ENCODE results near the gene RALGAPA2. TPM values are rescaled to one million over a fixed set of nuclear protein-coding genes. Genes with fewer than 3 reads are reported as not detected.

Gene RALGAPA2
- total RNA-seq, 4 donors from 2014 or later, result 25.9 to 48.9 (median 38.6) TPM

DNA sequence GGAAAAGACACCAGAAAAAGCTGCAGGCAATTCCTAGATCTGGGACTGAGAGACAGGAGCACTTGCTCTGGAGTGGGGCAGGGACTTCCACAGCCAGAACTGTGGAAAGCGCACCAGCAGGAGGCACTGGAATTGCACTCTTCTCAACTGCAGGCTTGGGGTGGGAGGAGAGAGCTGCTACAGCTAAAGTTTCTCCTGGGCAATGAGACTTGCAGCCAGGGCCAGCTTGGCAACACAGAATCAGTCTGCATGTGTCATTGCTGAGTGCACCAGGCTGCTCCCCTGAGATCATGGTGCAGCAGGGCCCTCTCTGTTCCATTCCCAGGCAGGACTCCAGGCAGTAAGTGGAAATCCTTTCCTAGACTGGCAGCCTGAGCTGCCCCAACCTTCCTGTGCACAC lies 198.7 kb downstream of the RALGAPA2 start:
- Histone ChIP-seq H3K27me3 (no peaks in the 10 kb centered on the region), H3K4me3 (no peak overlapping the region), H3K9me3 (no peaks in the 10 kb centered on the region), H3K36me3 (no peaks in the 10 kb centered on the region), H3K4me1 (no peaks in the 10 kb centered on the region), H3K27ac (no peak overlapping the region)
- DNase-seq, result no peak
- intact Hi-C loops (cut with DNase I; ENCODE audit: low total_unique reads), result no loop called here
- TF ChIP-seq, protein P1, sequence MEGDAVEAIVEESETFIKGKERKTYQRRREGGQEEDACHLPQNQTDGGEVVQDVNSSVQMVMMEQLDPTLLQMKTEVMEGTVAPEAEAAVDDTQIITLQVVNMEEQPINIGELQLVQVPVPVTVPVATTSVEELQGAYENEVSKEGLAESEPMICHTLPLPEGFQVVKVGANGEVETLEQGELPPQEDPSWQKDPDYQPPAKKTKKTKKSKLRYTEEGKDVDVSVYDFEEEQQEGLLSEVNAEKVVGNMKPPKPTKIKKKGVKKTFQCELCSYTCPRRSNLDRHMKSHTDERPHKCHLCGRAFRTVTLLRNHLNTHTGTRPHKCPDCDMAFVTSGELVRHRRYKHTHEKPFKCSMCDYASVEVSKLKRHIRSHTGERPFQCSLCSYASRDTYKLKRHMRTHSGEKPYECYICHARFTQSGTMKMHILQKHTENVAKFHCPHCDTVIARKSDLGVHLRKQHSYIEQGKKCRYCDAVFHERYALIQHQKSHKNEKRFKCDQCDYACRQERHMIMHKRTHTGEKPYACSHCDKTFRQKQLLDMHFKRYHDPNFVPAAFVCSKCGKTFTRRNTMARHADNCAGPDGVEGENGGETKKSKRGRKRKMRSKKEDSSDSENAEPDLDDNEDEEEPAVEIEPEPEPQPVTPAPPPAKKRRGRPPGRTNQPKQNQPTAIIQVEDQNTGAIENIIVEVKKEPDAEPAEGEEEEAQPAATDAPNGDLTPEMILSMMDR (IDR thresholded peaks at IDR 0.05), result no peak
- no peak for TF ChIP-seq POLR2A (IDR thresholded peaks at IDR 0.05)

DNA sequence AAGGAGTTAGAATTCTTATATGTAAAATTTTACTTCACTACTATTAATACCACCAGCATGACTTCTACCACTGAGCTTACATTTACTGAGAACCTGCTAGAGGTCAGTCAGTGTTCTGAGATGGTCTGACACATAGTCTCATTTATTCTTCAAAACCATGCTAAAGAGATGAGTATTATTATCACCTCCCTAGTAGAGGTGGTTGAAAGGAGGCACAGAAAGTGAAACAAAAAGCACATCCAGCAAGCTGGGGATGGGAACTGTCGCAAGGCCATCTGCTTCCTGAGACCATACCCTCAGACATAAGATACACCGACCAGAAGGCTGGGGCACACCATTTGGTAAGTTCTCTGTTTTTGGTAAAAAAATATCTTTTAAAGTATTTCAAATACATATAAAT lies 206.9 kb downstream of the RALGAPA2 start:
- Histone ChIP-seq H3K27ac (no peak overlapping the region), H3K4me3 (no peak overlapping the region), H3K36me3 (no peaks in the 10 kb centered on the region), H3K4me1 (no peaks in the 10 kb centered on the region), H3K27me3 (no peaks in the 10 kb centered on the region), H3K9me3 (no peaks in the 10 kb centered on the region)
- TF ChIP-seq POLR2A (IDR thresholded peaks at IDR 0.05), result no peak
- TF ChIP-seq, protein P1 (IDR thresholded peaks at IDR 0.05), result no peak
- no peak for DNase-seq
- intact Hi-C loops (cut with DNase I; ENCODE audit: low total_unique reads), result no loop called here

DNA sequence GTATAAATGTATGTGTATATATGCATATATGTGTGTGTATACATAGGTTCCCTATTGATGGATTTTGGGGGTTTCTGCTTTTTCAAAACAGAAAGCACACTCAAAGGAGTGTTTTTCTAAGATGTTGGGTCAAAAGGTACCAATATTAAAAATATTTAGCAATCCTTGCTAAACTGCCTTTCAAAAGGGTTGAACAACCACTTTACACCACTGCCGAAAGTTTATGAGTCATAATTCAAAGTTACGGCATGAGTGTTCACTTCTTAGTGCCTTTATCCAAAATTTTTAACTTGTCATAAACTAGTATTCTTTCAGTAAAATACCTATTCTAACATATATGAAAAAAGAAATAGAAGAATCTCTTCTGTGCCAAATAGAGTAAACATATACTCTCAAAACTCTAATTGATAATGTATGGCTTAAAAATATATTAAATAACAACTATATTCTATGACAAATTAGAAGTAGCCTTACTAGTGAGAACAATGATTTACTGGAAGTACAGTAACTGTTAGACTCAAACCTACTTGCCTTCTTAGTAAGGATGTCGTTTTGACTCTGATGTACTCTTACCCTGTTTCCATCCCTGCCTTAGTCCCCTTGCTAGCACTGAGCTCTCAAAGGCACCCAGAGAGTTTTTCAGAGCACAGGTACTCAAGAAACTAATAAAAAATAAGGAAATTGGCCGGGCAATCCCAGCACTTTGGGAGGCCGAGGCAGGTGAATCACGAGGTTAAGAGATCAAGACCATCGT lies 208.5 kb downstream of the RALGAPA2 start:
- H3K36me3 ChIP-seq, result no peaks in the 10 kb centered on the region
- H3K4me3 ChIP-seq, result no peak overlapping the region
- no peak for TF ChIP-seq POLR2A (IDR thresholded peaks at IDR 0.05)
- TF ChIP-seq, protein P1 (IDR thresholded peaks at IDR 0.05), result no peak
- H3K9me3 ChIP-seq, result no peaks in the 10 kb centered on the region
- no peak for DNase-seq
- no peaks in the 10 kb centered on the region for H3K27me3 ChIP-seq
- no peak overlapping the region for H3K27ac ChIP-seq
- no peaks in the 10 kb centered on the region for H3K4me1 ChIP-seq
- intact Hi-C loops (cut with DNase I; ENCODE audit: low total_unique reads), result no loop called here

DNA sequence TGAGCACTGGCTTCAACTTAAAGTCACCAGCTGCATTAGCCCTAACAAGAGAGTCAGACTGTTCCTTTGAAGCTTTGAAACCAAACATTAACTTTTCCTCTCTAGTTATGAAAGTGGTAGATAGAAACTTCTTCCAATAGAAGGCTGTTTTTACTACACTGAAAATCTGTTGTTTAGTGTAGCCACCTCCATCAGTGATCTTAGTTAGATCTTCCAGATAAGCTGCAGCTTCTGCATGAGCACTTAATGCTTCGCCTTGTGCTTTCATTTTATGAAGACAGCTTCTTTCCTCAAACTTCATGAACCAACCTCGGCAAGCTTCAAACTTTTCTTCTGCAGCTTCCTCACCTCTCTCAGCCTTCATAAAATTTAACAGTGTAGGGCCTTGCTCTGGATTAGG lies 211.3 kb downstream of the RALGAPA2 start:
- Histone ChIP-seq H3K9me3 (no peaks in the 10 kb centered on the region), H3K36me3 (no peaks in the 10 kb centered on the region), H3K27me3 (no peaks in the 10 kb centered on the region), H3K4me1 (no peaks in the 10 kb centered on the region), H3K4me3 (no peak overlapping the region), H3K27ac (no peak overlapping the region)
- no peak for DNase-seq
- intact Hi-C loops (cut with DNase I; ENCODE audit: low total_unique reads), result no loop called here
- TF ChIP-seq, protein P1 (IDR thresholded peaks at IDR 0.05), result no peak
- no peak for TF ChIP-seq POLR2A (IDR thresholded peaks at IDR 0.05)

DNA sequence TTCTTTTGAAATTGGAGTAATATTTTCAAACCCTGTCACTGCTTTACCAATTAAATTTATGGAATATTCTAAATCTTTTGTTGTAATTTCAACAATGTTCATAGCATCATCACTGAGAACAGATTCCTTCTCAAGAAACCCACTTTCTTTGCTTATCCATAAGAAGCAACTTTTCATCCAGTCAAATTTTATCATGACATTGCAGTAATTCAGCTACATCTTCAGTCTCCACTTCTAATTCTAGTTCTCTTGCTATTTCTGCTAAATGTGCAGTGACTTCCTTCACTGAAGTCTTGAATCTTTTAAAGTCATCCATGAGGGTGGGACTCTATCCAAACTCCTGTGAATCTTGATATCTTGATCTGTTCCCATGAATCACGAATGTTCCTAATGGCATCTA lies 212.1 kb downstream of the RALGAPA2 start:
- Histone ChIP-seq H3K27ac (no peak overlapping the region), H3K4me3 (no peak overlapping the region), H3K9me3 (no peaks in the 10 kb centered on the region), H3K4me1 (no peaks in the 10 kb centered on the region), H3K36me3 (no peaks in the 10 kb centered on the region), H3K27me3 (no peaks in the 10 kb centered on the region)
- intact Hi-C loops (cut with DNase I; ENCODE audit: low total_unique reads), result no loop called here
- TF ChIP-seq POLR2A (IDR thresholded peaks at IDR 0.05), result no peak
- TF ChIP-seq, protein P1 (IDR thresholded peaks at IDR 0.05), result no peak
- DNase-seq, result no peak
